Lower leg skin (tissue), 3 donors: ENCODE measurements around the gene NDST1.

Source experiments
- CTCF ChIP-seq, 3 donors: fragments of 450-650 bp; IDR thresholded peaks; one replicate each; pipeline ENCODE4 v1.5.1; 2016; ENCODE audit warnings: antibody characterized with exemption in 3 of 3, mild to moderate bottlenecking in 3 of 3, moderate library complexity in 2 of 3
- POLR2A ChIP-seq, 2 donors: fragments of 450-650 bp; IDR thresholded peaks; one replicate each; pipeline ENCODE4 v1.6.1; 2016 to 2017; ENCODE audit warnings: antibody characterized with exemption in 2 of 2, mild to moderate bottlenecking in 1 of 2, moderate library complexity in 1 of 2

GRCh38 chr5:150606476-150606875, 98.5 kb downstream of the NDST1 start:
- TF ChIP-seq CTCF (IDR thresholded peaks at IDR 0.05) (no peak), POLR2A (IDR thresholded peaks at IDR 0.05) (no peak)
